ENCODE data around the gene TMEM123.

DNA sequence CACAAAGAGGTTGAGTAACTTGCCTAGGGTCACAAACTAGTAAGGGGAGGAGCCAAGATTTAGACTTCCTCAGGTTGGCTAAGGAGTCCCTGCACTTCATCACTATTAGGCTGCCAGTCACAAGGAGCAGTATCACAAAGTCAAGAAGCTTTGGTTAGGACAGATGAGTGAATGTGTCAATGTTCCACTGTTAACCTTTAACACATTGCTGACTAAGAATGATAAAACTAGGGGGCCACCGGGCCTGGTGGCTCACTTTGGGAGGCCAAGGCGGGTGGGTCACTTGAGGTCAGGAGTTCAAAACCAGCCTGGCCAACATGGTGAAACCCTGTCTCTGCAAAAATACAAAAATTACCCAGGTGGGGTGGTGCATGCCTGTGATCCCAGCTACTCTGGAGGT, 32.0 kb downstream of the TMEM123 start:
- TF ChIP-seq, protein P1, sequence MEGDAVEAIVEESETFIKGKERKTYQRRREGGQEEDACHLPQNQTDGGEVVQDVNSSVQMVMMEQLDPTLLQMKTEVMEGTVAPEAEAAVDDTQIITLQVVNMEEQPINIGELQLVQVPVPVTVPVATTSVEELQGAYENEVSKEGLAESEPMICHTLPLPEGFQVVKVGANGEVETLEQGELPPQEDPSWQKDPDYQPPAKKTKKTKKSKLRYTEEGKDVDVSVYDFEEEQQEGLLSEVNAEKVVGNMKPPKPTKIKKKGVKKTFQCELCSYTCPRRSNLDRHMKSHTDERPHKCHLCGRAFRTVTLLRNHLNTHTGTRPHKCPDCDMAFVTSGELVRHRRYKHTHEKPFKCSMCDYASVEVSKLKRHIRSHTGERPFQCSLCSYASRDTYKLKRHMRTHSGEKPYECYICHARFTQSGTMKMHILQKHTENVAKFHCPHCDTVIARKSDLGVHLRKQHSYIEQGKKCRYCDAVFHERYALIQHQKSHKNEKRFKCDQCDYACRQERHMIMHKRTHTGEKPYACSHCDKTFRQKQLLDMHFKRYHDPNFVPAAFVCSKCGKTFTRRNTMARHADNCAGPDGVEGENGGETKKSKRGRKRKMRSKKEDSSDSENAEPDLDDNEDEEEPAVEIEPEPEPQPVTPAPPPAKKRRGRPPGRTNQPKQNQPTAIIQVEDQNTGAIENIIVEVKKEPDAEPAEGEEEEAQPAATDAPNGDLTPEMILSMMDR (IDR thresholded peaks at IDR 0.05; ENCODE audit: extremely low read depth in 1 of 2, insufficient read depth in 1 of 2, low read depth in 1 of 2, low read length in 2 of 2) = no peak
- no peak for TF ChIP-seq MYC (IDR thresholded peaks at IDR 0.05; ENCODE audit: low read depth, low read length)
